ENCODE measurements around the gene RSPO3.
A peak's percentile ranks its signal among the peaks of the same experiment; 100 is the strongest.

GRCh38 chr6:127120787-127121636 lies 2.5 kb downstream of the RSPO3 start:
- TF ChIP-seq CTCF (IDR thresholded peaks at IDR 0.05) (peak; percentile 68 to 82 (median 78)), POLR2A (IDR thresholded peaks at IDR 0.05) (no peak)

Data from uterus (tissue), 2 donors.